Choroid plexus epithelial cell (primary cell): ENCODE data around the gene LMAN2.
"Not testable (repeated sequence)": the region's sequence is repeated elsewhere in the genome, so short reads cannot be mapped to it uniquely, and the experiment has no call there.

Source experiments
- DNase-seq: peaks from one replicate; pipeline ENCODE4 v3.0.0-alpha.2; 2010; ENCODE audit warnings: low read depth
- H3K4me3 ChIP-seq: 2 replicates; pipeline ENCODE4 v1.5.1; 2011; ENCODE audit warnings: low read depth, mild to moderate bottlenecking, control low read depth, low read length, moderate library complexity
- CTCF ChIP-seq: conservative IDR thresholded peaks from 2 replicates; pipeline ENCODE4 v1.5.1; 2011; ENCODE audit warnings: low read depth, mild to moderate bottlenecking, control low read depth, inconsistent platforms, low read length, moderate library complexity

LMAN2 gene

GRCh38 chr5:177308740-177309139 lies 42.7 kb downstream of the LMAN2 start:
- DNase-seq = no peak
- TF ChIP-seq CTCF = no peak
- no peak overlapping the region for H3K4me3 ChIP-seq

DNA sequence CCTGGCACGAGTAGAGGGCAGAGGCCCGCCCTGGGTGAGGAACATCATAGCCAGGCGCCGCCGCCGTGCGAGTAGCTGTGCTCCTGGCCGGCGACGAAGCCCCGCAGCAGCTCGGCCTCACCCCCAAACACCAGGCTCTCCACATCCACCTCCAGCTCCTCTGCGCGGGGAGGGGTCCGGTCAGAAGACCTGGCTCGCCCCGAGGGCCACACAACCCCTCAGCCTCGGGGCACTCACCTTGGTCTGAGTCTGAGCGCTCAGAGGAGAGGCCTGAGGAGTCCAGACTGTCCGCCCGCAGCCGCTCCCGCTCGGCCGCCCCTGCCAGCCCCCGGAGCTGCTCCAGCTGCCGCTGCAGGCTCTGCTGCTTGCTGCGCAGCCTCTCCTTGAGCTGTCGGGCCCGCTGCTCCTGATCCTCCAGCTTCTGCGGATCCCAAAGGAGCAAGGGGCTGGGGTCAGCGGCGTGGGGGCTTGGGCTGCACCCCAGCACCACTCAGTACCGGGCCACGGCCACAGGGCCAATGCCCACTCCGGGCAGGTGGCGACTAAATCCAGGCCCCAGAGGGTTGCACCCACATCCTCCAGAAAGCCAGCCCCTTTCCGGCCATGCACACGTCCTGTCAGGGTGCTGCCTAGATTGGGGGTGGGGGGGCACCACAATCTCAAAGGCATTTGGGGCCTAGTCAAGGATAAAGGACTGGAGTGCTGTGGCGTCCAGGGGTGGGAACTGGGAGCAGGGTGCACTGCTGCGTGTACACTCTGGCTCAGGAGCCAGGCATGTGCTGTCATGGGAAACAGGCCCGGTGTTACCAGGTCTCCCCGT lies 43.7 kb downstream of the LMAN2 start:
- H3K4me3 ChIP-seq = no peak overlapping the region
- no peak for TF ChIP-seq CTCF
- no peak for DNase-seq

- no peak overlapping the region for H3K4me3 ChIP-seq
- DNase-seq = peak; percentile 95
- peak; percentile 35 for TF ChIP-seq CTCF
These were observed 44.6 kb downstream of the LMAN2 start for GRCh38 chr5:177306674-177307543.

DNA sequence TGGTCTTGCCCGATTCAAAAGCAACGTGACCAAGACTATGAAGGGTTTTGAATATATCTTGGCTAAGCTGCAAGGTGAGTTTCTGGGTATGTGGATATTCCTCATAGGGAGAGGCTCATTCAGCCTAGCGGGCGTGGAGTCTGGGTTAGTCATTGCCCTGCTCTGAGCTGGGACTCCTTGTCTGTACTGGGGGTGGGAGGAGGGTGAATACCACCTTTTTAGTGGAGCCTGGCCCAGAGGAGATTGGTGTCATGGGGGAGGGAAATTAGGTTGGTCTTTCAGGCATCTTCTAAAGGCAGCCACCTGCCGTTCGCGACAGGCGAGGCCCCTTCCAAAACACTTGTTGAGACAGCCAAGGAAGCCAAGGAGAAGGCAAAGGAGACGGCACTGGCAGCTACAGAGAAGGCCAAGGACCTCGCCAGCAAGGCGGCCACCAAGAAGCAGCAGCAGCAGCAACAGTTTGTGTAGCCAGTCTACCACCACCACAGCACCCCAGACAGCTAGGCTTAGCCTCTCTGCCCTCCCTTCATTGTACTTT lies 45.3 kb downstream of the LMAN2 start:
- not testable (repeated sequence) for H3K4me3 ChIP-seq, DNase-seq

- no peak for DNase-seq
- H3K4me3 ChIP-seq = peak overlapping the region; percentile 95
- no peak for TF ChIP-seq CTCF
These were observed 46.9 kb downstream of the LMAN2 start for GRCh38 chr5:177304392-177305119.

DNA sequence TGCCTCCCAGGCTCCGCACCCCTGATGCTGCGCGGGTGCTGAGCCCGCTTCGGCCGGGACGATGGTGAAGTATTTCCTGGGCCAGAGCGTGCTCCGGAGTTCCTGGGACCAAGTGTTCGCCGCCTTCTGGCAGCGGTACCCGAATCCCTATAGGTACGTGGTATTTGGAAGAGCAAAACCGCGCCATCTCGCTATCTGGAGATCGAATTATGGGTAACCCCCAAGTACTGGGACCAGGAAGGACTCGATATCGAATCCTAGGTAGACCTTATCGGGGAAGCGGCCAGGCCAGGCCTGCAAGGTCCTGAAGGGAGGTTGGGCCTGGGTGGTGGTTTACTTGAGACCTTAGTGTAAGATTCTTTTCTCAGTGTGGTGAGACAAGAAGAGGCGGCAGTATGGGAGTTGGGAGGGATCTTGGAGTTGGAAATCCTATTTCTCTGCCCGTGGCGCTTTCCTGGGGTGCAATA lies 47.5 kb downstream of the LMAN2 start:
- peak overlapping the region; percentile 95 for H3K4me3 ChIP-seq
- DNase-seq = peak; percentile 37
- no peak for TF ChIP-seq CTCF
